NCI-H2227 (cell line): ENCODE results near the gene HES4.

Experiments used
- DNase-seq: peaks from one replicate; lab custom pipeline; 2025; ENCODE audit not compliant: unreplicated experiment; lab: John Stamatoyannopoulos, UW

HES4 gene, protein sequence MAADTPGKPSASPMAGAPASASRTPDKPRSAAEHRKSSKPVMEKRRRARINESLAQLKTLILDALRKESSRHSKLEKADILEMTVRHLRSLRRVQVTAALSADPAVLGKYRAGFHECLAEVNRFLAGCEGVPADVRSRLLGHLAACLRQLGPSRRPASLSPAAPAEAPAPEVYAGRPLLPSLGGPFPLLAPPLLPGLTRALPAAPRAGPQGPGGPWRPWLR

DNA sequence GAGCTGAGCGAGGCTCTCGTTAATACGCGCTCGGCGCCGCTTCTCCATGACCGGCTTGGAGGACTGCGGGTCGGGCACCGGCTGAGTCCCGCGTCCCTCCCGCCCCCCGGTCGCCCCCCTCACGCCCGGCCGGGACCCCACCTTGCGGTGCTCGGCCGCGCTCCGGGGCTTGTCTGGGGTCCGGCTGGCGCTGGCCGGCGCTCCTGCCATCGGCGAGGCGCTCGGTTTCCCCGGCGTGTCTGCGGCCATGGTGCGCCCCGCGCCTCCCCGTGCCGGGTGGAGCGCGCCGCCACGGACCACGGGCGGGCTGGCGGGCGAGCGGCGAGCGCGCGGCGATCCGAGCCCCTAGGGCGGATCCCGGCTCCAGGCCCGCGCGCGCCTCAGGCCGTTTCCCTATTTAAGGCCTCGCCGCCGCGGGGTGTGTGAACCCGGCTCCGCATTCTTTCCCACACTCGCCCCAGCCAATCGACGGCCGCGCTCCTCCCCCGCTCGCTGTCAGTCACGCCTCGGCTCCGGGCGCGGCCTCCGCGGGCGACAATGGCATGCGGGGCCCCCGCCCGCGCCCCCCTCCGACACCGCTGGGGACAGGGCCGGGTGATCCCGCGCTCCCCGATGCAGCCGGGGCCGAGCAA, at the start of gene HES4:
TSS of gene HES4 (minus strand) at position 373 of the 632 bp plus-strand sequence. CDS start at position 249, 124 bp downstream.
- DNase-seq = peak; percentile 95

DNA sequence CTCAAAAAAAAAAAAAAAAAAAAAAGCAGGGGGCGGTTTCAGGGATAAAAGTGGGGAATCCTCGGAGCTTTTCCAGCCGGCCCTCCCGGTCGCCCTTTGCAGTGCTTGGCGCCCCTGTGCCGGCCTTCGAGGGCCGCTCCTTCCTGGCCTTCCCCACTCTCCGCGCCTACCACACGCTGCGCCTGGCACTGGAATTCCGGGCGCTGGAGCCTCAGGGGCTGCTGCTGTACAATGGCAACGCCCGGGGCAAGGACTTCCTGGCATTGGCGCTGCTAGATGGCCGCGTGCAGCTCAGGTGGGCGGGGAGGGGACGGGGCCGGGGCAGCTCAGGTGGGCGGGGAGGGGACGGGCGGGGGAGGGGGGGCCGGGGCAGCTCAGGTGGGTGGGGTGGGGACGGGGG, 48.9 kb upstream of the HES4 start:
- no peak for DNase-seq

DNA sequence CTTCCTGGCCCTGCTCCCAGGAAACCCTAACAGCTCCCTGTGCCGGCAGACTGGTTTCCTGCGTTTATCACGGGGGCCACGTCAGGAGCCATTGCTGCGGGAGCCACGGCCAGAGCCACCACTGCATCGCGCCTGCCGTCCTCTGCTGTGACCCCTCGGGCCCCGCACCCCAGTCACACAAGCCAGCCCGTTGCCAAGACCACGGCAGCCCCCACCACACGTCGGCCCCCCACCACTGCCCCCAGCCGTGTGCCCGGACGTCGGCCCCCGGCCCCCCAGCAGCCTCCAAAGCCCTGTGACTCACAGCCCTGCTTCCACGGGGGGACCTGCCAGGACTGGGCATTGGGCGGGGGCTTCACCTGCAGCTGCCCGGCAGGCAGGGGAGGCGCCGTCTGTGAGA, 48.1 kb upstream of the HES4 start:
- no peak for DNase-seq

DNA sequence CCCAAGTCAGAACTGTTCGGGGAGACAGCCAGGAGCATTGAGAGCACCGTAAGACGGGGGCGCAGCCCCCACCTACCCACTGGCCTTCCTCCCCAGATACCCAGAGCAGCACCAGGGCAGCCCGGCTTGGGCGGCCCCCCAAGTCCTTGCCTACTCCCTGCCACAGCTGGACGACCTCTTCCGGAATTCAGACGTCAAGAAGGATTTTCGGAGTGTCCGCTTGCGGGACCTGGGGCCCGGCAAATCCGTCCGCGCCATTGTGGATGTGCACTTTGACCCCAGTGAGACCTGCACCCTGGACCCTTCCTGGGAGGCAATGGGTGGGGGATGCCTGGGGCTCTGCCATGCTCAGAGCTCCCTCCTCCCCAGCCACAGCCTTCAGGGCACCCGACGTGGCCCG, 47.5 kb upstream of the HES4 start:
- no peak for DNase-seq

DNA sequence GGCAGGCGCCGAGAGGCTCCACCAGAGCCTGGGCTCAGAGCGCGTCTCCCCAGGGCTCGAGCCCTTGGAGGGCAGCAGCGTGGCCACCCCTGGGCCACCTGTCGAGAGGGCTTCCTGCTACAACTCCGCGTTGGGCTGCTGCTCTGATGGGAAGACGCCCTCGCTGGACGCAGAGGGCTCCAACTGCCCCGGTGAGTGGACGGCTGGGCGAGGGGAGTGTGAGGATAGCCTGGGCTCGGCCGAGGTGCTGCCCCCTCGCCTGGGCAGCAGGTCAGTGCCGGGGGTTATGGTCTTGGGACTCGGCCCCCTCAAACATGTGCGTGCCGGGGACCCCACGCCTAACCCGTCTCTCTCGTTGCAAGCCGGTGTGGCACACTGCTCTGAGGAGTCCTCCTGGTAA, 46.9 kb upstream of the HES4 start:
- DNase-seq = no peak

DNA sequence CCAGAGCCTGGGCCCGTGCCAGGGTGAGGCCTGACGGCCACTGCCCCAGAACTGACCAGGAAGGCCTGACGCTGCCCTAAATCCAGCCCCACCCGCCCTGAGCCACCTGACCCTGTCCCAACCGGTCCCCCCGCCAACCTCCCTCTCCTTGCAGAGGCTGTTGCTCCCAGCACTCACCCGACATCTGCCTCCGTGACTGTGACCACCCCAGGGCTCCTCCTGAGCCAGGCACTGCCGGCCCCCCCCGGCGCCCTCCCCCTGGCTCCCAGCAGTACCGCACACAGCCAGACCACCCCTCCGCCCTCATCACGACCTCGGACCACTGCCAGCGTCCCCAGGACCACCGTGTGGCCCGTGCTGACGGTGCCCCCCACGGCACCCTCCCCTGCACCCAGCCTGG, 46.3 kb upstream of the HES4 start:
- no peak for DNase-seq

DNA sequence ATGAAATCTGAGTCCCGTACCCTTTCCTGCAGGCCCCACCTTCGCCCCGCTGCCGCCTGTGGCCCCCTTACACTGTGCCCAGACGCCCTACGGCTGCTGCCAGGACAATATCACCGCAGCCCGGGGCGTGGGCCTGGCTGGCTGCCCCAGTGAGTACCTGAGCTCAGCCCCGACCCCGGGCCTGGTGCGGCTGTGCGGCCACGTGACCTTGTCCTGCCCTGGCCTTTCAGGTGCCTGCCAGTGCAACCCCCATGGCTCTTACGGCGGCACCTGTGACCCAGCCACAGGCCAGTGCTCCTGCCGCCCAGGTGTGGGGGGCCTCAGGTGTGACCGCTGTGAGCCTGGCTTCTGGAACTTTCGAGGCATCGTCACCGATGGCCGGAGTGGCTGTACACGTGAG, 45.2 kb upstream of the HES4 start:
- no peak for DNase-seq

DNA sequence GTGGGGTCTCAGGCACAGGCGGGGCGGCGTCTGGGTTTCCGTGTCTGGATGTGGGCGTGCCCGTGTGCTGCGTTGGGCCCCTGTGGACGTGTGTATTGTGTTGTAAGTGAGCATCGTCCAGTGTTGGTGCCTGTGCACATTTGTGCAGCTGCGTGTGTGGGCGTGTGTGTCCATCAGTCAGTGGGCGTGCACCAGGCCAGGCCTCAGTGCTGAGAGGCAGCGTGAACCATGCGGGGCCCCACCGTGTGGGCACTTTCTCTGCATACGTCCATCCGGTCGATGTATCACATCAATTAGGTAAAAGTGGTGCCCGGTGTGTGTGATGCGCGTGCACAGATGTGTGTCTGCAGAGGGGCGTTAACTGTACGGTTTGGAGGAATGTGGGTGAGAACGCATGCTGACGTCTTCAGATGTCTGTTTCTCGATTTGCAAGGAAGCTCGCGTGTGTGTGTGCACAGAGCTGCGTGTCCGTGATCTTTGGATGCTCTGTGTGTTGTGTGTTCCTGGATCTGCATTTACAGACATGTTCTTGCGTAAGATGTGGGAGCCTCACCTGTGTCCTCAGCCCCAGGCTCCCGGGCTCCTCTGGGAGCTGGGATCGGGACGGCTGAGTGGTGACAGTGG, 44.7 kb upstream of the HES4 start:
- no peak for DNase-seq

DNA sequence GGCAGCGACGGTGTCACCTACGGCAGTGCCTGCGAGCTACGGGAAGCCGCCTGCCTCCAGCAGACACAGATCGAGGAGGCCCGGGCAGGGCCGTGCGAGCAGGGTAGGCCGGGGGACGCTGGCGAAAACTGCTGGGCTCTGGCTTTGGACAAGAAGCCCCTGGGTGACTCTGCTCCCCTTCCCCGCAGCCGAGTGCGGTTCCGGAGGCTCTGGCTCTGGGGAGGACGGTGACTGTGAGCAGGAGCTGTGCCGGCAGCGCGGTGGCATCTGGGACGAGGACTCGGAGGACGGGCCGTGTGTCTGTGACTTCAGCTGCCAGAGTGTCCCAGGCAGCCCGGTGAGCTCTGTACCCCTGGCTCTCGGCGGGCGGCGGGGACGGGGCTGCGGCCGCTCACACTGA, 44.0 kb upstream of the HES4 start:
- no peak for DNase-seq

DNA sequence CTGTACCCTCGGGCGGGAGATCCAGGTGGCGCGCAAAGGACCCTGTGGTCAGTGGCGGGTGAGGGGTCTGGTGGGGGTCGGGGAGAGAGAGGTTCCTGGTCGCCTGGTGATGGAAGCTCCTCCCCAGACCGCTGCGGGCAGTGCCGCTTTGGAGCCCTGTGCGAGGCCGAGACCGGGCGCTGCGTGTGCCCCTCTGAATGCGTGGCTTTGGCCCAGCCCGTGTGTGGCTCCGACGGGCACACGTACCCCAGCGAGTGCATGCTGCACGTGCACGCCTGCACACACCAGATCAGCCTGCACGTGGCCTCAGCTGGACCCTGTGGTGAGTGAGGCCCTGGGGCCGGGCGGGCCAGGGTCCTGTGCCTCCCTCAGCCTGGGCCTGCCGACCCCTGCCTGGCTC, 43.5 kb upstream of the HES4 start:
- no peak for DNase-seq

DNA sequence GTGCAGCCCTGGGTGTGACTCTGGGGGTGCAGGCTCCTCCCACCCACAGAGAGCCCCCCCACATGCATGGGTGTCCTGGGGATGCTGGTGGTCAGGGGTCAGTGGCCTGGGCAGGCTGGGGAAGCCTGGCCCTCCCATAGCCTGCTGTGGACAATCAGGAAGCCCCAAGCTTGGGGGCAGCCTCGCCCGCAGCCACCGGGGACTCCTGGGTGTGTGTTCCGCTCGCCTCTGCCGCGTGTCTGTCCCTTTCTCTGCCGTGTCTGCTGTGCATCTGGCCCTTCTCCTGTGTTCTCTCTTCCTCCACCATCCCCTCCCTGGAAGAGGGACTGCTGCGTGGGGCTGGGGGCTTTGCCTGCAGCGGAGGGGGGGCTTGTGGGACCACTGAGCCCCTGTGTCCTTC, 42.9 kb upstream of the HES4 start:
- DNase-seq = no peak

DNA sequence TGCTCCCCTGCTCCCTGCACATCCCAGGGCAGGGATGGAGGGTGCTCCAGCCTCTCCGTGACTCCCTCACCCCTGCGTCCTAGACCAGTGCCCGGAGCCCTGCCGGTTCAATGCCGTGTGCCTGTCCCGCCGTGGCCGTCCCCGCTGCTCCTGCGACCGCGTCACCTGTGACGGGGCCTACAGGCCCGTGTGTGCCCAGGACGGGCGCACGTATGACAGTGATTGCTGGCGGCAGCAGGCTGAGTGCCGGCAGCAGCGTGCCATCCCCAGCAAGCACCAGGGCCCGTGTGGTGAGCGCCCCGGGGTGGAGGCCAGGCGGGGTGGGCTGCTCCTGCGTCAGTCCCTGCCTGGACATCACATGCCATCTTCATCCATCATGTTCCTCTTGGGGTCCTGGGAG, 42.0 kb upstream of the HES4 start:
- no peak for DNase-seq

DNA sequence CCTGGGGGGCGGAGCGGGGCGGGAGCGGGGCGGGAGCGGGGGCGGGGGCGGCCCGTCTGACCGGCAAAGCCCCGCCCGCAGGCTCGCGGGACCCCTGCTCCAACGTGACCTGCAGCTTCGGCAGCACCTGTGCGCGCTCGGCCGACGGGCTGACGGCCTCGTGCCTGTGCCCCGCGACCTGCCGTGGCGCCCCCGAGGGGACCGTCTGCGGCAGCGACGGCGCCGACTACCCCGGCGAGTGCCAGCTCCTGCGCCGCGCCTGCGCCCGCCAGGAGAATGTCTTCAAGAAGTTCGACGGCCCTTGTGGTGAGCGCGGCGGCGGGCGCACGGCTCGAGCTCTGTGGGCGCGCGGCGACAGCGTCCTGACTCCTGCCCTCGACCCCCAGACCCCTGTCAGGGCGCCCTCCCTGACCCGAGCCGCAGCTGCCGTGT, 41.2 kb upstream of the HES4 start:
- DNase-seq = no peak

DNA sequence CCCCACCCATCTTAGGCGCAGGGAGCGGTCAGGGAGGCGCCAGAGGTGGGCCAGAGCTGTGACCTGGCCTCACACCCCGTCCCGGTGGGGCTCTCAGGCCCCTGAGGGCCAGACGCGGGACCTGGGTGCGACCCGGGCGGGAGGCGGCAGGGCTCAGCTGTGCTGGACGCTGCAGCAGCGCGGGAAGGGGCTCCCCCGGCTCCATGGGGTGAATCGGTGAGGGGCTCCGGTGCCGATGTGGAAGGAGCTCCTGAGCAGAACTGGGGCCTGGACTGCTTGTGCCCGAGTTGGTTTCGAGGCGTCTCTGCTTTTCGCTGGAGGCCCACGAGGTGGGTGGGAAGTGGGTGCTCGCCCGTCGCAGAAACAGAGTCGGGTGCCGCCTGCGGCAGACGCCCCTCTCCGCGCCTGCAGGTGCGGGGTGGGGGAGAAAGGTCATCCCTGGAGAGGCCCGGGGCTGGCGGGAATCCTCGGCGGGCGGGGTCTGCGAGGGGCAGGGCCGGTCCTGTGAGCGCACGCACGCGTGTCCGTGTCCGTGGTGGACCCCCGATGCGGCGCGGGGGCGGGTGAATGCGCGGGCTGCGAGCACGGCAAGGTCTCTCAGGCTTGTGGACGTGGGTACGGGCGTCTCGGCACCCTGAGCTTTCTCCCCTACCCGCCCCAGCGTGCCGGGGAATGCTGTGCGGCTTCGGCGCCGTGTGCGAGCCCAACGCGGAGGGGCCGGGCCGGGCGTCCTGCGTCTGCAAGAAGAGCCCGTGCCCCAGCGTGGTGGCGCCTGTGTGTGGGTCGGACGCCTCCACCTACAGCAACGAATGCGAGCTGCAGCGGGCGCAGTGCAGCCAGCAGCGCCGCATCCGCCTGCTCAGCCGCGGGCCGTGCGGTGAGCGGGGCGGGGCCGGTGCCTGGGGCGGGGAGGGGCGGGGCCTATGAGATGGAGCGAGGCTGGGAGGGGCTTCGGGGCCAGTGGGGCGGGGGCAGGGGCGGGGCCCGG, 40.4 kb upstream of the HES4 start:
- DNase-seq = no peak

DNA sequence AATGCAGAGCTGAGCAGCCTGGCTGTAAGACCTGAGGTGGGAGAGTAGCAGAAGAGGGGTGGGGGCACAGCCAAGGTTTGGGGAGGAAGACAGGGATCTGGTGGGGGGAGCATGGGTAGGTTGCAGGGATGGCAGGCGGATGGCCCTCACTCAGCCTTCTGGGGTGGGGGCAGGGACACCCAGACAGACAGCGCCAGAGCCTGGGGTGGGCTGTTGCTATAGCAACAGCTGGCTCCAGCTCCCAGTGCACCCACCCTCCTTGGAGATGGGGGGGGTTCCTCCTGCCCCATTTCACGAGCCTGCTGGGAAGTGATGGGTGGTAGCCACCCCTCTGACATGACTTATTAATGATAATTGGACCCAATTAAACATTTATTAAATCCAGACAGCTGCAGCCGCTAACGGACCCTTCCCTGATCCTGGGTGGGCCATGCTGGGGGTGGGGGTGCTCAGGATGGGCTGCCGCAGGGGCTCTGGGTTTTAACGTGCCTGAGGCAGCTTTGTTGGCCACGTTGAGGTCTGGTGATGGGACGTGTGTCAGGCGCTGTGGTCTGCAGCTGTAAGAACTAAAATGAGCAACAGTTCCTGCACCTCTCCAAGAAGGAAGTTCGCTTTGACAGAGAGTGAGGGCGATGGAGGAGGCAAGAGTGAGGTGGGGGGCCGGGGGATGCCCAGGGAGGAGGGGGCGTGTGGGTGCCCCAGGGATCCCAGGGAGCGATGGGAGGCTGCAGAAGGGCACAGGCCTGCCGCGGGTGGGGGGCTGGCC, 39.4 kb upstream of the HES4 start:
- no peak for DNase-seq

DNA sequence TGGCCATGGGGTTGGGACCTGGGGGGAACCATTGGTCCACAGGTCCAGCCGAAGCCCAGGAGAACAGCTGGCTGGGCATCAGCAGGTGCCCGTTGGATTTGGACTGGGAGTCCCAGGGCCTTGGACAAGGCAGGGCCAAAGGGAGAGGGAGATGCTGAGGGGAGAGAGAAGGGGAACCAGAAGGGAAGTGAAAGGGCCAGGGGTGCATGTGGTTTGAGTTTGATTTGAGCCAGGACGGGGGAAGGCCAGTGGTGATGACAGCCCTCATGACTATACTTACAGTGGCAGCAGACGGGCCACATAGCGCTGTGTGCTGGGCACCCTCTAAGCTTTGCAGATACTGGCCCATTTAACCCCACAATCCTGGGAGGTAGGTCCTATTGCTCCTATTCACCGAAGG, 38.8 kb upstream of the HES4 start:
- DNase-seq = no peak

DNA sequence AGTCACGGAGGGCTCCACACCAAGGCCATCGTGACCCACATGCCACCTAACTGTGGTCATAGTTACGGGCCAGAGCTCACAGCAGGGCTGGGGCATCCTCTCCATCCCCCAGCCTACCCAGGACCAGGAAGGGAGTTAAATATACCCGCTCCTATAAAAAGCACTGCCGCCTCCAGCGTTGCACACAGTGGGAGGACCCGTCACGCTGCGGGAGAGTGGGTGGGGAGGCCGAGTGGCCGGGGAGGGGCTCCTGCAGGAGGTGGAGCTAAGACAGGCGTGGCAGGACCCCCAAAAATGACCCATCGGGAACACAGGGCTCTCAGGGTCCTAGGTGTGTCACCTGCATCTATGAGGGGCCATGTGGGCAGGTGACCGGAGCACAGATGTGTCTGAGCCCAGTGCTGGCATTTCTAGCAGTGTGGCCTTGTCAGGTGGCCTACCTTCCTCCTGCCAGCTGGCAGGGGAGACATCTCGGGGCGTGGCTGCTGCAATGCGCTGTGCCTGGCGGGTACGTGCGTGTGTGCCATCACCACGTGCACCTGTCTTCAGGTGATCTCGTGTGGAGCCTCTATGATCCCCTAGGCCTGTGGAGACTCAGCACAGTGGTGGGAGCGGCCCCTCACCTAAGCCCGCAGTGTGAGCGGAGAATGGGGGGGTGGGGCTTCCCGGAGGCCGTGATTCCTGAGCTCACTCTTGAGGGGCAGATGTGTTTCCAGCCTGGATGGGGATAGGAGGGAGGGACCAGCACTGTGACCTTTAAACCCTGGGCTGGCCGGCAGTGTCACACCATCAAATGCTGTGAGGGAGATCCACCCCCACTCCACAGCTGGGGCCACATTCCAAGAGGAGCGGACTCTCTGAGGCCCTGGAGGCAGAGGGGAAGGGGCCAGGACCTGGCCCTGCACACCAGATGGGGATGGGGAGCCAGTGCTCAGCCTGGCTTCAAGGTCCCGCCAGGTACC, 37.8 kb upstream of the HES4 start:
- DNase-seq = no peak

DNA sequence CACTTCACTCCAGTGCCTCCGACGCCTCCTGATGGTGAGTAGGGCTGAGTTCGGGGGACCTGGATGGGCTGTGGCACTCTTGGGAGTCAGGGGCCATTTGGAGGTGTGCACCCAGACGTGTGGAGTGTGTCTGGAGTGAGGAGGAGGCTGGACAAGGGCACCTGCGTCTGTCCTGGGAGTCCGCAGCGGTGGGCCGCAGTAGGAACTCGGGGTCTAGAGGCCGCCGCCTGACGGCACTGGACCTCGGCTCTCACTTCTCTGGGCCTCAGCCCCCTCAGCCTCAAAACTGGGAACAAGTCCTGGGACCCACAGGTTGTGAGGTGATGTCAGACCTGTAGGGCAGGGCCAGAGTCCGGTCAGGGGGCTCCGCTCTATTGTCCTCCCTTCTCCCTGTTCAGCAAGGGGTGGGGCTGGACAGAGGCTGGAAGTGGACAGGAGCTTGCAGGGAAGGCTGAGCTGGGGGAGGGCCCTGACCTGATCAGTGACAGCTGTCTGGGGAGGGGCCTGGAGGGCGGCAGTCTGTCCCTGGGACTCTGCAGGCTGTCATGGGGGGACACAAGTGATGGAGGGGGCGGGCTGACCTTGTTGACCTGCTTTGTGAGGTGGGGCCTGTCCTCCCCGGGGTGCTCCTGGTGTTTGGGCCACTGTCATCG, 35.5 kb upstream of the HES4 start:
- DNase-seq = no peak

DNA sequence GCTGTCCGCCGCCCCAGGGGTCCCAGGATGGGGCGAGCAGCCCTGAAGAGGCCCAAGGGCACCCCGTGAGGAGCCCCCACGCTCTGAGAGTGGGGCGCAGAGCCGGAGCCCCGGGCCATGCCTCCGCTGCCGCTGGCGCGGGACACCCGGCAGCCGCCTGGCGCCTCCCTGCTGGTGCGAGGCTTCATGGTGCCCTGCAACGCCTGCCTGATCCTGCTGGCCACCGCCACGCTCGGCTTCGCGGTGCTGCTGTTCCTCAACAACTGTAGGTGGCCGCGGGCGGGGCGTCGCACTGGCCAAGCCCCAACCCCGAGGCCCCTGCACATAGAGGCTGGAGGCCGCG, 34.5 kb upstream of the HES4 start:
- no peak for DNase-seq
